NCI-H2029 treated with DMSO at 0.1 percent for 48 hours (cell line): Measurements from ENCODE around the gene RUNX2.

Source experiments
- DNase-seq: peaks from one replicate; lab custom pipeline; 2025; lab: John Stamatoyannopoulos, UW

The RUNX2 gene

GRCh38 chr6:45415315-45415714, 87.2 kb downstream of the RUNX2 start:
- DNase-seq = no peak

GRCh38 chr6:45415788-45416518, 87.8 kb downstream of the RUNX2 start:
- DNase-seq = no peak

- no peak for DNase-seq
Measured at GRCh38 chr6:45416700-45417099, 88.6 kb downstream of the RUNX2 start.

- DNase-seq = no peak
Measured at GRCh38 chr6:45417436-45417835, 89.3 kb downstream of the RUNX2 start.

GRCh38 chr6:45419571-45420082, 91.5 kb downstream of the RUNX2 start:
- no peak for DNase-seq

GRCh38 chr6:45420083-45420908, 92.2 kb downstream of the RUNX2 start:
- DNase-seq = no peak

- DNase-seq = no peak
Measured at GRCh38 chr6:45420909-45421708, 93.0 kb downstream of the RUNX2 start.

GRCh38 chr6:45421709-45422502, 93.8 kb downstream of the RUNX2 start:
- DNase-seq = no peak

GRCh38 chr6:45422503-45423110, 94.5 kb downstream of the RUNX2 start:
- DNase-seq = no peak

GRCh38 chr6:45423111-45423823, 95.1 kb downstream of the RUNX2 start:
- no peak for DNase-seq

GRCh38 chr6:45423824-45424450, 95.8 kb downstream of the RUNX2 start:
- no peak for DNase-seq

GRCh38 chr6:45424451-45424861, 96.3 kb downstream of the RUNX2 start:
- DNase-seq = no peak

GRCh38 chr6:45426251-45426650, 98.1 kb downstream of the RUNX2 start:
- no peak for DNase-seq

- no peak for DNase-seq
Measured at GRCh38 chr6:45427726-45428125, 99.6 kb downstream of the RUNX2 start.

- DNase-seq = no peak
Measured at GRCh38 chr6:45428727-45429126, 100.6 kb downstream of the RUNX2 start.

- DNase-seq = no peak
Measured at GRCh38 chr6:45430590-45431202, 102.6 kb downstream of the RUNX2 start.

- DNase-seq = no peak
Measured at GRCh38 chr6:45431317-45432065, 103.4 kb downstream of the RUNX2 start.

GRCh38 chr6:45432977-45433376, 104.8 kb downstream of the RUNX2 start:
- DNase-seq = no peak
